HG03378 (cell line): ENCODE data around the gene EIF4ENIF1.
"Not testable (repeated sequence)": the region's sequence is repeated elsewhere in the genome, so short reads cannot be mapped to it uniquely, and the experiment has no call there.

ENCODE experiments used
- ATAC-seq: cut with Tn5 transposase; IDR thresholded peaks from one replicate; pipeline ENCODE4 v1.9.1; 2021; ENCODE audit warnings: mild to moderate bottlenecking, moderate library complexity; ENCODE audit not compliant: unreplicated experiment

EIF4ENIF1 gene

GRCh38 chr22:31493355-31493754, 3.7 kb upstream of the EIF4ENIF1 start:
- not testable (repeated sequence) for ATAC-seq

DNA sequence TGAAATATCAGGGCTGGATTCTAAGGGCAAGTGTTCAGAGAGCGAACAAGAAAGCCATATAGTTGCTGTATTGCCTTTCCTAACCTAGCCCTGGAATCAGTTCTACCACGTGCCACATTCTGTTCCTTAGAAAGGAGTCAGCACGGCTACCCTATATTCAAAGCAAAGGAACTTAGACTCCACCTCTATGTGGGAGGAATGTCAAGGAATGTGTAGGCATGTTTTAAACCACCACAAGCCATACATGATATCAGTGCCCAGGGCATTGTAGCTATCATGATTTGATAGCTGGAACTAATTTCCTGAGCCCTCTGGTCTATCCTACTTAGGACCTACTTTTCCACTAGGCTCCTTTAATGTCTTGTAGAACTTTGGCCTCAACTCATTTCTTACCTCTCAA, 2.5 kb upstream of the EIF4ENIF1 start:
- no peak for ATAC-seq

GRCh38 chr22:31491218-31491962, 1.7 kb upstream of the EIF4ENIF1 start:
- no peak for ATAC-seq

DNA sequence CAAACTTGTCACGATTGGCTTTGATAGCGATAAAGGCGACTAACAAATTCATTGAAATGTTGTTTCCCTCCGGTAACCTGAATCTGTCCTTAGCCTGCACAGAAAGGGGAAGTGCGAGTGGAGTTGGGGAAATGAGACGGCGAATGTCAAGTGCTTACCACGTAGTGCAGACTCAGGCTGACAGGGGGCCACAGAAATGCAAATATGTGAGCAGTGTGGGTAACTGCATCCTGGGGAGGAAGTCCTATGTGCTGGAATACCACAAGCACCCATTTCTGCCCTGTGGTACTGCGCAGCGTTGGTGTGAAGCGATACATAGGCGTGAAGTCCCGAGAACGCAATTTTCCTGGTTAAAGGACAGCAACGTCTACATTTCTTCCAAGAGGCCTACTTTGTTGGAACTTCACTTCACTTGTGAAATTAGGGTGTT, 869 bp upstream of the EIF4ENIF1 start:
- ATAC-seq: peak; percentile 67

DNA sequence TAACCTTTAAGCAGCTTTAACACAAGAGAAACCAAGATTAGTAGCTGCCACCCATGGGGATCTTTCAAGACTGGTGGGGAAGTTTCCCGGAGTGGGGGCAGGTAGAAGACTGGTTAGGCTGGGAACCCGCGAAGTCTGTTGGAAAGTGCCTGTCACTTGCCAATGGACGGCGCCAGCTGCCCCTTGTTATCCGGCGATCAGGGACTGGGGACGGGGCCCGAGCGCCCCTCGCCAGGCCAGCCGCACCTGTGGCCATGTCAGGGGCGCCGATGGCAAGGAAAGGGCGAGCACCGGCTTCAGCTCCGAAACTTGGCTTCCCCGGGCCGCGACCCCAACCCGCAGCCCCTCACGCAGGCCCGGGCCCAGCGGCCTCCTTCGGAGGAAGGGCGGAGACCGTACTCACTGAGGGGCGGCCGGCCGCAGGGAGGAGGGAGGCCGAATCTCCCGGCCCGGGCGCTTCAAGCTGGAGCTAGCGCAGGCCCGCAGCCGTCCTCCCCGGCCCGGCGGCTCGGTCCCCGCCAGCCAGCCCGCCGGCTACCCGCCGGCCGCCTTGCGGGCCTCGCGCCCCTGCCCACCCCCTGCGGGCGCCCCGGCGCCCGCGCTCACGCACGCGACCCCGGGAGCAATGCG, 539 bp downstream of the EIF4ENIF1 start:
- no peak for ATAC-seq

GRCh38 chr22:31488346-31488883, 1.2 kb downstream of the EIF4ENIF1 start:
- ATAC-seq: no peak

GRCh38 chr22:31486951-31487350, 2.7 kb downstream of the EIF4ENIF1 start:
- no peak for ATAC-seq

- ATAC-seq: not testable (repeated sequence)
Observed at GRCh38 chr22:31486369-31486768, 3.3 kb downstream of the EIF4ENIF1 start.

GRCh38 chr22:31482470-31482869, 7.2 kb downstream of the EIF4ENIF1 start:
- ATAC-seq: not testable (repeated sequence)

GRCh38 chr22:31481129-31481528, 8.5 kb downstream of the EIF4ENIF1 start:
- no peak for ATAC-seq

- ATAC-seq: peak; percentile 74
Observed at GRCh38 chr22:31477329-31477728, 12.3 kb downstream of the EIF4ENIF1 start.

DNA sequence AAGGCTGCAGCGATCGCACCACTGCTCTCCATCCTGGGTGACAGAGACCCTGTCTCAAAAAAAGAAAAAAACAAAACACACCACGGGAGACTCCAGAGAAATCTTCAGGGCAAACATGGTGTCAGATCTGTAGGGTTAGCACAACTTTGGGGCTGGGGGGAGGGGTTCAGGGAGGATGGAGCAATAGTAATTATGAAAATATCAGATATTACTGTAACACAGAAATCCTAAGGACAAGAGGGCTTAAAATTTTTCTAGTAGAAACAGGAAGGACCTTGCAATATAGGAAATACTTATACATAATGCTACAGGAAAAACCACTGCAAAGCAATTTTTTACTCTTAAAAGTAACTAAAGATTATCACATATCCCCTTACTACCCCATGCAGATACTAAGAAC, 13.8 kb downstream of the EIF4ENIF1 start:
- ATAC-seq: no peak

DNA sequence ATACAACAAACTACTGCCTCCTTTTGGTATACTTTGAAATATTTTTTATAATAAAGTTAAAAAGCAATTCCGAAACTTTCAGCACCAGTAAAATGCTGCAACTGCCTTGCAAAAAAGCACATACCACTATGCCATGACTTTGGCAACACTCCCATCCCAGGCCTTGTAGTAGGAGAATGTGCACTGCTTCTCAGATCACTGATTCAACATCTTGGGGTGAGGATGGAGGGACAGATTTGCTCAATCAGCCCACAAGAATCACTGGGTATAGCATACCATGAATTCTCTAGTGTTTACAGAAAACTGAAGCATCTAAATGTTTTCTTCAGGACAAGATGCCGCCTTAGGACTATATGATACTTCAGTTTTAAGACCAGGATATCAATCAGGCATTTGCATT, 14.9 kb downstream of the EIF4ENIF1 start:
- no peak for ATAC-seq

DNA sequence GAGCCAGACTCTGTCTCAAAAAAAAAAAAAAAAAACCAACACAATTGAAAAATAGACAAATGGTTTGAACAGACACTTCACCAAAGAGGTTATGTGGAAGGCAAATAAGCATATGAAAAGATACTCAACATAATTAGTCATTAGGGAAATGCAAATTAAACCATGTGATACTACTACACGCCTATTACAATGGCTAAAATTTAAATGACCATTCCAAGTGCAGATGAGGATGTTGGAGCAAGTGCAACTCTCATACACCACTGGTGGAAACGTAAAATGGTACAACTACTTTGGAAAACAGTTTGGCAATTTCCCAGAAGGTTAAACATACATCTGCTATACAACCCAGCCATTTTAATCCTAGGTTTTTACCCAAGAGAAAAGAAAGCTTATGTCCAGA, 24.3 kb downstream of the EIF4ENIF1 start:
- no peak for ATAC-seq

GRCh38 chr22:31461699-31462098, 27.9 kb downstream of the EIF4ENIF1 start:
- no peak for ATAC-seq

DNA sequence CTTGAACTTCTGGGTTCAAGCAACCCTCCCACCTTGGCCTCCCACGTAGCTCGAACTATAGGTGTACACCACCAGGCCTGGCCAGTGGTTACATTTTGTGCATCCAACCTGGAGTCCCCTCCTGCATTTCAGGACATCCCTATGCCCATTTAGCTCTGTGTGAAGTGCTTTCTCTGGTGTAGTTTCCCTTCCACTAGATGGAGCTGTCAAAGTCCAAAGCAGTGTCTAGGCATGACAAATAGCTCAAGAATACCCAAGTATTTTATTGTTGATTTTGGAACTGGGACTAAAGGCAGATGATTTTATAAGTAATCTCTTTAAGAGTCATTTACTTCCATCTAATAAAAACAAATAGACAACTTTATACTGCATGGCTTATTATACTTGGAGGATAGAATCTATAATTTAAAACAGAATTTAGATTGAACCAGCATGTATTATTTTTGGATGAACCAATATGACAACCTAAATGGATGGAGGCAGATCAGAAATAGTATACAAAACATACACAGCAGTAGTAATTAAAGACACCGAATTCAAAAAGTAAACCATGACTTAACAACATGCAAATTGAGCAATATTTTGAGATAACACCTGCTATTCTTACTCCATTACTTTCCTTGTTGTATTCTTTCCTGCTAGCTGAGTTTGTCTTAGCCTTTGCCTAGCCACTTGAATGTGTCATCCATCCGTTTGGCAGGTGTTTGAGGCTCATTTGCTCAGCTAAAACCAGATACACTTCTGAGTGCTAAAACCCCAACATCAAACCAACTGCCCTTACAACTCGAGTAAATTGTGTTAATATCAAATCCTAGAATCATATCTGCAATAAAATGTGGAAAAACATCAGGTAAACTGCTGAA, 37.7 kb downstream of the EIF4ENIF1 start:
- no peak for ATAC-seq

DNA sequence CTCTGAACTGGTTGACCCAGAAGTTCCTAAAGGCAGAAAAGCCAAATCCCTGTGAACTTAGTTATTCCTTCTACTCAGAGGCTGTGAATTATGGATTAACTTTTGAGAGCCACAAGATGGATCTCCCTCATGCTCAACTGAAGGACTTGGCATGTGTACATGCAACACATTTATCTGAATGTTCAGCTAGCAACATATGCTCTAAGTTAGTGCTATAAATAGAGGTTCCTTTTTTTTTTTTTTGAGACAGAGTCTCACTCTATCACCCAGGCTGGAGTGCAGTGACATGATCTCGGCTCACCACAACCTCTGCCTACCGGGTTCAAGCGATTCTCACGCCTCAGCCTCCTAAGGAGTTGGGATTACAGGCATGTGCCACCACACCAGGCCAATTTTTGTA, 40.1 kb downstream of the EIF4ENIF1 start:
- ATAC-seq: no peak

DNA sequence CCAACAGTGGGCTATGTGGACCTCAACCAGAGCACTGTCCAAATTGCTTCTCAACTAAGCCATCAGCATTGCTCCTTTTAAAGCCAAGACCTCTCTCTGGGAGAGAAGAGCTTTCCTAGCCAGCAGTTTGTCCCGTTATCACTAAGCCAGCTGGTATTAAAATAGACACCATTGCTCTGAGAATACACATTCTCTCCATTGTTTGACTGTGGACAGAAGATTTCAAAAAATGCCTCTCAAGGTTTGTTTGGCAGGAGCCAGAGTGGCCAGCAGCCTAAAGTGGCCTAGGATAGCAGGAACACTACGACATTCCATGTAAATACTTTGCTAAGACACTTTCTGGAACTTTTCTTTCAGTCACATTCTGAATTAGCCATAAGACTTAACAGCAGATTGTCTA, 41.3 kb downstream of the EIF4ENIF1 start:
- no peak for ATAC-seq

DNA sequence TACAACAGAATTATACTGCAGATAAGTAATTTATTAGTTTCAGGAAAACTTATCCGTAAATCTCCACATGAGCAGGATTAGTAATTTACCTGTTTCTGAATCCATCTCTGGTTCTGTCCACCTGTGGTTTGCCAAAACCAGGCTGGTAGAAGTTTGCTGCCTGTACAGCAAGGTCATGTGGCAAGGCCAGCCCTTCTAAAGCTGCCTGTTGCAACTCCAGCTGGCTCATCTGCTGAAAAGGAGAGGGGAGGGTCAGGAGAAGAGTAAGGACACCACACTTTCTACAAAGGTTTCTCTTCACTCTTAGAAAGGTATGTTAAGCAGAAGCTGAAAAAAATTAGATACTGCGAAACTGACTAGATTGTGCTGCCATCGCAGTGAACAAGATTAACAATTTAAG, 42.3 kb downstream of the EIF4ENIF1 start:
- no peak for ATAC-seq

- no peak for ATAC-seq
Observed at GRCh38 chr22:31446767-31447166, 42.9 kb downstream of the EIF4ENIF1 start.

DNA sequence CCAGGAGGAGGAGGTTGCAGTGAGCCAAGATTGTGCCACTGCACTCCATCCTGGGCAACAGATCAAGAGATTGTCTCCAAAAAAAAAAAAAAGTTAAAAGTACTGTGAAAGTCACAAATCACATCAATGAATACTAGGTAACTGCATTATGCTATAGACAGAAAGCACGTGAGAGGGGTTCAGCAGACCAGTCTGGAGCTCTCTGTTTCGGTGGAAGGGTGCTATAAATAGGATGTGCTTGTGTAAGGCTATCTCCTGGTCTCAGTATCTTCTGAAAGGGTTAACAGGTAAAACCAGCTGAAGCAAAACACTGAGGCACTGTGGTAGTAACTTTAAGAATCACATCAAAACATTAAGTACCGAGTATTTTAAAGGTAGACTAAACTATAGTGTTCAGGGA, 43.4 kb downstream of the EIF4ENIF1 start:
- no peak for ATAC-seq
